Measurements from ENCODE around the gene HPN. TPM values are rescaled to one million over a fixed set of nuclear protein-coding genes. Genes with fewer than 3 reads are reported as not detected.

Gene HPN
- total RNA-seq, 2 experiments from 2014 or later: not detected

DNA sequence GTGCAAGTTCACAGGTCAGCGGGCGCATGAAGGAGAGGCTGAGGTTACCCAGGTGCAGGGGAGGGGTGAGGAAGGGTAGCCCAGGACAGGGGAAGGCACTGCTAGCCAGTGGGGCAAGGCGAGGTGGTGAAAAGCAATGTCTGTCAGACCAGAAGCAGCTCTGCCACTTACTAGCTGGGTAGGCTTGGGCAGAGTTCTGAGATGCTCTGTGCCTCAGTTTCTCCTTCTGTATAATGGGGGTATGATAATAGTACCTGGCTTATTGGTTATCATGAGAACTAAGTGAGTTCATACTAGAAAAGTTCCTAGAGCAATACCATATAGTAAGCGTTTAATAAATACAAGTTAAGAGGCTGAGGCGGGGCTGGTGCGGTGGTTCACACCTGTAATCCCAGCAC is 25.6 kb upstream of the HPN start:
- Histone ChIP-seq H3K36me3 (ENCODE audit: insufficient read depth, low read length) (peaks cover 74% of the 10 kb centered on the region), H3K9me3 (ENCODE audit: control insufficient read depth in 1 of 2, insufficient read depth in 1 of 2, low read length in 2 of 2) (no peaks in the 10 kb centered on the region), H3K4me1 (ENCODE audit: insufficient read depth, low read length) (peaks cover 68% of the 10 kb centered on the region), H3K27me3 (ENCODE audit: control insufficient read depth in 1 of 2, insufficient read depth in 2 of 2, low read length in 2 of 2) (no peaks in the 10 kb centered on the region), H3K4me3 (ENCODE audit: low read length) (no peak overlapping the region), H3K27ac (ENCODE audit: low read depth in 1 of 2, low read length in 2 of 2) (peak overlapping the region in 1 of 2 donors; percentile 87)
- Mint-ChIP-seq H3K4me1 (ENCODE audit: low read depth) (peaks cover 64% of the 10 kb centered on the region), H3K27ac (peak overlapping the region; percentile 91), H3K27me3 (no peaks in the 10 kb centered on the region), H3K9me3 (no peaks in the 10 kb centered on the region), H3K36me3 (ENCODE audit: low read depth) (peaks cover 85% of the 10 kb centered on the region), H3K4me3 (no peak overlapping the region)
- CTCF ChIA-PET: no interaction called here
- TF ChIP-seq CTCF (IDR thresholded peaks at IDR 0.05): no peak
- DNase-seq (no peak), ATAC-seq (ENCODE audit: poor library complexity) (no peak)
- intact Hi-C loops (cut with DNase I, micrococcal nuclease): no loop called here
- POLR2A ChIA-PET: interaction anchor here (11.9 kb wide), 1 partner anchor 17 kb away, joined by 205 read pairs; the partner anchor contains the start of gene GRAMD1A

GRCh38 chr19:35017507-35017906 is 24.0 kb upstream of the HPN start:
- H3K4me3 Mint-ChIP-seq: no peak overlapping the region
- intact Hi-C loops (cut with DNase I, micrococcal nuclease): no loop called here
- ATAC-seq (ENCODE audit: poor library complexity): no peak
- Histone ChIP-seq H3K36me3 (ENCODE audit: insufficient read depth, low read length) (peaks cover 74% of the 10 kb centered on the region), H3K4me3 (ENCODE audit: low read length) (no peak overlapping the region), H3K27ac (ENCODE audit: low read depth in 1 of 2, low read length in 2 of 2) (peak overlapping the region in 1 of 2 donors; percentile 35), H3K9me3 (ENCODE audit: control insufficient read depth in 1 of 2, insufficient read depth in 1 of 2, low read length in 2 of 2) (no peaks in the 10 kb centered on the region), H3K4me1 (ENCODE audit: insufficient read depth, low read length) (peaks cover 53% of the 10 kb centered on the region), H3K27me3 (ENCODE audit: control insufficient read depth in 1 of 2, insufficient read depth in 2 of 2, low read length in 2 of 2) (no peaks in the 10 kb centered on the region)
- H3K36me3 Mint-ChIP-seq (ENCODE audit: low read depth): peaks cover 82% of the 10 kb centered on the region
- ChIA-PET CTCF (interaction anchor here (0.5 kb wide), 1 partner anchor 65 kb away, joined by 3 read pairs; no protein-coding TSS in a partner anchor), POLR2A (interaction anchor here (1.0 to 11.9 kb wide), 2 partner anchors 10 to 18 kb away, joined by 3 to 205 read pairs; partner anchors contain the start of gene GRAMD1A)
- no peaks in the 10 kb centered on the region for H3K9me3 Mint-ChIP-seq
- H3K27ac Mint-ChIP-seq: peak overlapping the region; percentile 82
- H3K27me3 Mint-ChIP-seq: no peaks in the 10 kb centered on the region
- TF ChIP-seq CTCF (IDR thresholded peaks at IDR 0.05): no peak
- peaks cover 48% of the 10 kb centered on the region for H3K4me1 Mint-ChIP-seq (ENCODE audit: low read depth)
- DNase-seq: no peak

DNA sequence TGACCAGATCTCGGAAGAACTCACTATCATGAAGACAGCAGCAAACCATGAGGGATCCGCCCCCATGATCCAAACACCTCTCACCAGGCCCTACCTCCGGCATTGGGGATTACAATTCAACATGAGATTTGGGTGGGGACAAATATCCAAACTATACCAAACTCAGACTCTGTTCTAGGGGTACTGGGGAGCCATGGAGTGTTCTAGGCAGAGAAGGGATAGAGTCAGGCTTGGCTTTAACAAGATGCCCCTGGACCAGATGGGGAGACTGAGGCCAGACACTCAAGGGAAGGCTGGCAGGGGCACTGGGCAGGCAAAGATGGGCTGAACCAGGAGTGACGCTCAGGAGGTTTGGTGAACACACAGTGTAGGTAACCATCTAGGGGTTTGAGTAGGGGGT is 23.1 kb upstream of the HPN start:
- H3K9me3 Mint-ChIP-seq: no peaks in the 10 kb centered on the region
- Histone ChIP-seq H3K27me3 (ENCODE audit: control insufficient read depth in 1 of 2, insufficient read depth in 2 of 2, low read length in 2 of 2) (no peaks in the 10 kb centered on the region), H3K27ac (ENCODE audit: low read depth in 1 of 2, low read length in 2 of 2) (peak overlapping the region; percentile 14 to 16), H3K9me3 (ENCODE audit: control insufficient read depth in 1 of 2, insufficient read depth in 1 of 2, low read length in 2 of 2) (no peaks in the 10 kb centered on the region), H3K4me3 (ENCODE audit: low read length) (no peak overlapping the region), H3K36me3 (ENCODE audit: insufficient read depth, low read length) (peaks cover 81% of the 10 kb centered on the region), H3K4me1 (ENCODE audit: insufficient read depth, low read length) (peaks cover 44% of the 10 kb centered on the region)
- H3K27me3 Mint-ChIP-seq: no peaks in the 10 kb centered on the region
- POLR2A ChIA-PET: interaction anchor here (1.0 kb wide), 1 partner anchor 9 kb away, joined by 3 read pairs; no protein-coding TSS in a partner anchor
- peaks cover 39% of the 10 kb centered on the region for H3K4me1 Mint-ChIP-seq (ENCODE audit: low read depth)
- TF ChIP-seq CTCF (IDR thresholded peaks at IDR 0.05): no peak
- no peak for ATAC-seq (ENCODE audit: poor library complexity)
- no peak for DNase-seq
- intact Hi-C loops (cut with DNase I, micrococcal nuclease): no loop called here
- CTCF ChIA-PET: no interaction called here
- peaks cover 83% of the 10 kb centered on the region for H3K36me3 Mint-ChIP-seq (ENCODE audit: low read depth)
- peak overlapping the region; percentile 51 for H3K27ac Mint-ChIP-seq
- H3K4me3 Mint-ChIP-seq: no peak overlapping the region
